GM19025 (cell line): ENCODE data around the gene EXOC3.
"Not testable (repeated sequence)": the region's sequence is repeated elsewhere in the genome, so short reads cannot be mapped to it uniquely, and the experiment has no call there.

Source experiments
- ATAC-seq: cut with Tn5 transposase; IDR thresholded peaks from one replicate; pipeline ENCODE4 v1.9.1; 2021; ENCODE audit warnings: mild to moderate bottlenecking, low read depth, moderate library complexity; ENCODE audit not compliant: unreplicated experiment

The EXOC3 gene

GRCh38 chr5:497090-497700, 54.2 kb downstream of the EXOC3 start:
- no peak for ATAC-seq

- no peak for ATAC-seq
Measured at GRCh38 chr5:497871-498509, 55.0 kb downstream of the EXOC3 start.

GRCh38 chr5:499233-500209, 56.5 kb downstream of the EXOC3 start:
- no peak for ATAC-seq

DNA sequence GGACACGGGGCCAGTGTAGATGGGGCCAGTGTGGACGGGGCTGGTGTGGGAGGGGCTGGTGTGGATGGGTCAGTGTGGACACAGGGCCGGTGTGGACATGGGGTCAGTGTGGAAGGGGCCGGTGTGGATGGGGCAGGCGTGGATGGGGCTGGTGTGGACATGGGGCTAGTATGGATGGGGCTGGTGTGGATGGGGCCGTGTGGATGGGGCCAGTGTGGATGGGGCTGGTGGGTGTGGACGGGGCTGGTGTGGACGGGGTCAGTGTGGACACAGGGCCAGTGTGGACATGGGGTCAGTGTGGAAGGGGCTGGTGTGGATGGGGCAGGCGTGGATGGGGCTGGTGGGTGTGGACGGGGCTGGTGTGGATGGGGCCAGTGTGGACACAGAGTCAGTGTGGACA, 57.5 kb downstream of the EXOC3 start:
- no peak for ATAC-seq

GRCh38 chr5:501105-501830, 58.3 kb downstream of the EXOC3 start:
- no peak for ATAC-seq

DNA sequence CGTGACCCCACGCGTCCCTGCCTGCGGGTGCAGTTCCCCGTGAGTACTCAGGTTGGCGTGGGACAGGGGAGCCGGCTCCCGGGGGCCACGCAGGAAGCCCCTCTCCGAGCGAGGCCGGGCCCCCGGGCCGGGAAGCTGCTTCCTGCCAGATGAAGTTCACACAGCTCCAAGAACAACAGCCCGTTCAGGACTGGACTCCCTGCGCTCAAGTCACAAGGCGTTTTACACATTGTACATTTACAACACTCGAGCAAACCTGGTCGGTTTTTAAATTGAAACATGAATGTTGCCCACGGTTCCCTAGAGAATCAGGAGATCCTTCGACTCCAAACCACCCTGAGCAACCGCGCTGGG, 58.8 kb downstream of the EXOC3 start:
- no peak for ATAC-seq

- no peak for ATAC-seq
Measured at GRCh38 chr5:502325-503079, 59.5 kb downstream of the EXOC3 start.

DNA sequence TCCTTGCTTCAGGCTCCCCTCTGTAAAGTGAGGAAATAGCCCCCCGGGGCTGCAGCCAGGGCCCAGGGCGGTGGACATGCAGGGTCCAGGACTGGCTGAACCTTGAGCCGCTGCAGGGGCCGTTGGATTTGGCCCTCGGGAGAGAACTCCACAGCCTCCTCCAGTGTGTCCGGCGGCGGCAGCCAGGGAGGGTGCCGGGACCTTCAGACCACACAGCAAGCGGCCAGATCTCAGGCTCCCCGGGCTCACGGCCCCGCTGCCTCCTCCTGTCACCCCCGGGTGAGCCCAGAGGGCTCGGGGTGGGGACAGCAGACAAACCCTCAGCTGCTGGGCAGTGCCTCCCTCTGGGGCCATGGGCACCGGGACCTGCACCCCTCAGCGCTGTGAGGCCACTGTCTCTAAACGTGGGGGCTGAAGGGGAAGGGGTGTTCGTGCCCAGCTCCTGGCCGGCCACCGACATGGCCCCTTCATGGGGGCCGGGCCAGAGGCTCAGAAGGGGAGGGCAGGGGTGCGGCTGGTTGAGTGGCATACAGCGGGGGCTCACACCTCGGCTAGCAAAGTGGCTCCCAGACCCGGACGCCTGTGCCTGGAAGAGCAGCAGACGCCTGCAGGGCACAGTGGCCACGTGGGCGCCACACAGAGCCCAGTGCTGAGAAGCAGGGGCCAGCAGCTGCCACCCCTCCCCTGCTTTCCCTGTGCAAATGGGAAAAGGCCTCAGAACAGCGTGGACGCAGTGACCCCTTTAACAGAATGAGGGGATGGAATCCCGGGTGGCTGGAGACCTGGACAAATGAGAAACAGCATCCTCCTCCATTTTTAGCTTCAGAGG, 61.6 kb downstream of the EXOC3 start:
- no peak for ATAC-seq

- ATAC-seq = no peak
Measured at GRCh38 chr5:505951-506525, 63.1 kb downstream of the EXOC3 start.

DNA sequence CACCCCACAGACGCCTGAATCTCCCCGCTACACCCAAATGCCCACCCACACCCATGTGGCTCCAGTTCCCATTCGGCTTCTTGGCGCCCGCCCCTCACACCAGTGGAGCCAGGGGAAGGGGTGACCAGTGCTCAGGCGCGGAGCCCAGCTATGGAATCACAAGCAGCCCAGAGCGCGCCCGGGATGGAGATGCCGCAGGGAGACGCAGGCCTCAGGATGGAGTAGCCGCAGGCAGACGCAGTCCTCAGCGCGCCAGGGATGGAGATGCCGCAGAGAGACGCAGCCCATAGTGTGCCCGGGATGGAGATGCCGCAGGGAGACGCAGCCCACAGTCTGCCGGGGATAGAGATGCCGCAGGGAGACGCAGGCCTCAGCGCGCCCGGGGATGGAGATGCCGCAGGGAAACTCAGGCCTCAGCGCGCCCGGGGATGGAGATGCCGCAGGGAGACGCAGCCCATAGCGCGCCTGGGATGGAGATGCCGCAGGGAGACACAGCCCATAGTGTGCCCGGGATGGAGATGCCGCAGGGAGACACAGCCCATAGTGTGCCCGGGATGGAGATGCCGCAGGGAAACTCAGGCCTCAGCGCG, 65.1 kb downstream of the EXOC3 start:
- ATAC-seq = not testable (repeated sequence)

- ATAC-seq = no peak
Measured at GRCh38 chr5:509611-510185, 66.7 kb downstream of the EXOC3 start.

- ATAC-seq = no peak
Measured at GRCh38 chr5:510521-510920, 67.5 kb downstream of the EXOC3 start.

- no peak for ATAC-seq
Measured at GRCh38 chr5:511476-511875, 68.5 kb downstream of the EXOC3 start.

- ATAC-seq = no peak
Measured at GRCh38 chr5:513216-514100, 70.5 kb downstream of the EXOC3 start.

- ATAC-seq = no peak
Measured at GRCh38 chr5:514101-514485, 71.1 kb downstream of the EXOC3 start.

DNA sequence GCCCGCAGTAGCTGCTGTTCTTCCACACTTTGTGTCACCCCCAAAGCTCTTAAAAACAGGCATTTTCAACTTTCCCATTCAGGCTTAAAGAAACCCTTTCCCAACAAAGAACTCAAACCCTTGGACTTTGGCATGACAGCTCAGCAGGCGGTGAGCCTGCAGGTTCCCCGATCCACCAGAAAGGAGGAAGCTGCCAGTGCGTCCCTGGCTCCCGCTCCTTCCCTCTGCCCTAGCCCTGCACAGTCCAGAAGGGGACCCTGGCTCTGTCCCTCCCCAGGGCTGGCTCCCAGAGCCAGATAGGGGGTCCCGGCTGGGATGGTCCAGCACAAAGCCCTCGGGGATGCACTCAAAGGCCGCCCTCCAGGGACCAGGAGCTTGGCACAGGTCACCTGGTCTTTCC, 71.7 kb downstream of the EXOC3 start:
- ATAC-seq = no peak

- ATAC-seq = no peak
Measured at GRCh38 chr5:515273-515836, 72.4 kb downstream of the EXOC3 start.
